Measurements from ENCODE around the gene RMI1.

RMI1 gene

GRCh38 chr9:83980395-83981125 lies at the start of gene RMI1:
TSS of gene RMI1 (plus strand) at chr9:83980805. CDS start at chr9:84000987, 20,182 bp downstream.
- Histone ChIP-seq H3K4me1 (ENCODE audit: control insufficient read depth in 2 of 2, insufficient read depth in 2 of 2, low read length in 2 of 2) (peaks cover 13 to 20% of the 10 kb centered on the region in 2 donors), H3K27me3 (ENCODE audit: control insufficient read depth in 2 of 2, insufficient read depth in 2 of 2, low read length in 2 of 2) (no peaks in the 10 kb centered on the region), H3K27ac (ENCODE audit: low read depth in 2 of 2, low read length in 2 of 2) (peak within 1 kb of the TSS; percentile 100), H3K36me3 (ENCODE audit: control insufficient read depth in 2 of 2, insufficient read depth in 2 of 2, low read length in 2 of 2) (peaks cover 18 to 23% of the 10 kb centered on the region in 2 donors), H3K4me3 (ENCODE audit: low read length in 2 of 2) (peak within 1 kb of the TSS; percentile 100), H3K9me3 (ENCODE audit: control insufficient read depth in 2 of 2, low read length in 2 of 2) (no peaks in the 10 kb centered on the region), H3K9ac (ENCODE audit: low read depth in 1 of 2, low read length in 2 of 2) (peak within 1 kb of the TSS; percentile 99 to 100)

DNA sequence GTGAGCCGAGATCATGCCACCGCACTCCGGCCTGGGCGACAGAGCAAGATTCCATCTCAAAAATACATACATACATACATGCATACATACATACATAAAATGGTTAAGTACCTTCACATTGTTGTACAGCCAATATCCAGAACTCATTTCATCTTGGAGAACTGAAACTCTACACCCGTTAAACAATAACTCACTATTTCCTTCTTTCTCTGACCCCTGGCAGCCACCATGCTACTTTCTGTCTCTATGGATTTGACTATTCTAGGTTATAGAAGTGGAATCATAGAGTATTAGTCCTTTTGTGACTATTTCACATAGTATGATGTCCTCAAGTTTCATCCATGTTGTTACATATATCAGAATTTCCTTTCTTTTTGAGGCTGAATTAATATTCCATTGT lies 49.7 kb upstream of the RMI1 start:
- no peak overlapping the region for H3K27ac ChIP-seq (ENCODE audit: low read depth in 2 of 2, low read length in 2 of 2)
- no peaks in the 10 kb centered on the region for H3K9me3 ChIP-seq (ENCODE audit: control insufficient read depth in 2 of 2, low read length in 2 of 2)
- H3K4me3 ChIP-seq (ENCODE audit: low read length in 2 of 2) = no peak overlapping the region
- H3K27me3 ChIP-seq (ENCODE audit: control insufficient read depth in 2 of 2, insufficient read depth in 2 of 2, low read length in 2 of 2) = no peaks in the 10 kb centered on the region
- H3K36me3 ChIP-seq (ENCODE audit: control insufficient read depth in 2 of 2, insufficient read depth in 2 of 2, low read length in 2 of 2) = no peaks in the 10 kb centered on the region
- no peaks in the 10 kb centered on the region for H3K4me1 ChIP-seq (ENCODE audit: control insufficient read depth in 2 of 2, insufficient read depth in 2 of 2, low read length in 2 of 2)
- no peak overlapping the region for H3K9ac ChIP-seq (ENCODE audit: low read depth in 1 of 2, low read length in 2 of 2)

DNA sequence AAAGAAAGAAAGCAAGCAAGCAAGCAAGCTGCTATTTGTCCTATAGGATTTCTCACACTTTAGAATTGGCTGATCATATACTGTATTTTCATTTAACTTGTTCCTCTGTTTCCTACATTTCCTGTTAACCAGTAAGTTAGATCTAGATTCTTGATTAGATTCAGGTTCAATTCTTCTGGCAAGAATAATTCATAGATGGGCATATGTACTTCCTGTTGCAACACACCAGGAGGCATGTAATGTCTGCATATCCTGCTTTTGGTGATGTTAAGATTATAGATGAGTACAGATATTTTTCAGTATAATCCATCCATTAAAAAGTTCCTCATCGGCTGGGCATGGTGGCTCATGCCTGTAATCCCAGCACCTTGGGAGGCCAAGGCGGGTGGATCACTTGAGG lies 48.6 kb upstream of the RMI1 start:
- no peaks in the 10 kb centered on the region for H3K36me3 ChIP-seq (ENCODE audit: control insufficient read depth in 2 of 2, insufficient read depth in 2 of 2, low read length in 2 of 2)
- no peak overlapping the region for H3K27ac ChIP-seq (ENCODE audit: low read depth in 2 of 2, low read length in 2 of 2)
- no peaks in the 10 kb centered on the region for H3K9me3 ChIP-seq (ENCODE audit: control insufficient read depth in 2 of 2, low read length in 2 of 2)
- H3K4me3 ChIP-seq (ENCODE audit: low read length in 2 of 2) = no peak overlapping the region
- no peaks in the 10 kb centered on the region for H3K27me3 ChIP-seq (ENCODE audit: control insufficient read depth in 2 of 2, insufficient read depth in 2 of 2, low read length in 2 of 2)
- H3K9ac ChIP-seq (ENCODE audit: low read depth in 1 of 2, low read length in 2 of 2) = no peak overlapping the region
- no peaks in the 10 kb centered on the region for H3K4me1 ChIP-seq (ENCODE audit: control insufficient read depth in 2 of 2, insufficient read depth in 2 of 2, low read length in 2 of 2)

GRCh38 chr9:83932851-83933250 lies 47.8 kb upstream of the RMI1 start:
- no peaks in the 10 kb centered on the region for H3K4me1 ChIP-seq (ENCODE audit: control insufficient read depth in 2 of 2, insufficient read depth in 2 of 2, low read length in 2 of 2)
- H3K36me3 ChIP-seq (ENCODE audit: control insufficient read depth in 2 of 2, insufficient read depth in 2 of 2, low read length in 2 of 2) = no peaks in the 10 kb centered on the region
- H3K4me3 ChIP-seq (ENCODE audit: low read length in 2 of 2) = no peak overlapping the region
- no peak overlapping the region for H3K9ac ChIP-seq (ENCODE audit: low read depth in 1 of 2, low read length in 2 of 2)
- no peak overlapping the region for H3K27ac ChIP-seq (ENCODE audit: low read depth in 2 of 2, low read length in 2 of 2)
- no peaks in the 10 kb centered on the region for H3K27me3 ChIP-seq (ENCODE audit: control insufficient read depth in 2 of 2, insufficient read depth in 2 of 2, low read length in 2 of 2)
- H3K9me3 ChIP-seq (ENCODE audit: control insufficient read depth in 2 of 2, low read length in 2 of 2) = no peaks in the 10 kb centered on the region

- H3K36me3 ChIP-seq (ENCODE audit: control insufficient read depth in 2 of 2, insufficient read depth in 2 of 2, low read length in 2 of 2) = no peaks in the 10 kb centered on the region
These were observed 46.8 kb upstream of the RMI1 start for GRCh38 chr9:83933790-83934189.

DNA sequence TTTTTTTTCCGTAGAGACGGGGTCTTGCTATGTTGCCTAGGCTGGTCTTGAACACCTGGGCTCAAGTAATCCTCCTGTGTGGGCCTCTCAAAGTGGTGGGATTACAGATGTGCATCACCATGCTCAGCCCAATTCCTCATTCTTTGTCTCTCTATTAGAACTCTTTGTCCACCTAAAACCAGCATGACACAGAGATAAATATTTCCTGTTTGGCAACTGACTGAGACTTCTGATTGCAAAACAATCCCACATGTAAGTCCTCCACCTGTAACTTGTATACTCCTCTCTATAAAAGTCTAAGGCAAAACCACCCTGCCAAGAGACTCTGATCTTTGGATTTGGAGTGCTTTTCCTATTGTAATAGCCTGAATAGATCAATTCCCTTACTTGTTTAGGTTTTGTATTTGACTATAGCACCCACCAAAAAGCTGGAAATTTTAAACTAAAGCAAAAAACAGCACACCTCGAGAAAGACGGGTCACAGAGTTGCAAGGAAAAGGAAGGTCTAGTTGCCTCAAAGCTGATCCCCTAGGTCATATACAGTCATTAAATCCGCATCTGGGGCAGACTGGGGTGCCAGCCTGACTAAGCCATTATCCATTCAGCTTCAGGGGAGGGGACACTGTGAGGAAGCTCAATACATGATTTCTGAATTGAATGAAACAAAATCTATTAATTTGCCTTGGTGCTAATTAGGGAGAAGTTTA lies 45.9 kb upstream of the RMI1 start:
- Histone ChIP-seq H3K9ac (ENCODE audit: low read depth in 1 of 2, low read length in 2 of 2) (no peak overlapping the region), H3K27me3 (ENCODE audit: control insufficient read depth in 2 of 2, insufficient read depth in 2 of 2, low read length in 2 of 2) (no peaks in the 10 kb centered on the region), H3K9me3 (ENCODE audit: control insufficient read depth in 2 of 2, low read length in 2 of 2) (no peaks in the 10 kb centered on the region), H3K36me3 (ENCODE audit: control insufficient read depth in 2 of 2, insufficient read depth in 2 of 2, low read length in 2 of 2) (no peaks in the 10 kb centered on the region), H3K4me3 (ENCODE audit: low read length in 2 of 2) (no peak overlapping the region), H3K4me1 (ENCODE audit: control insufficient read depth in 2 of 2, insufficient read depth in 2 of 2, low read length in 2 of 2) (no peaks in the 10 kb centered on the region), H3K27ac (ENCODE audit: low read depth in 2 of 2, low read length in 2 of 2) (peak overlapping the region in 1 of 2 donors; percentile 20)

More at GRCh38 chr9:83933790-83934189, 46.8 kb upstream of the RMI1 start:
- Histone ChIP-seq H3K9me3 (ENCODE audit: control insufficient read depth in 2 of 2, low read length in 2 of 2) (no peaks in the 10 kb centered on the region), H3K4me3 (ENCODE audit: low read length in 2 of 2) (no peak overlapping the region), H3K4me1 (ENCODE audit: control insufficient read depth in 2 of 2, insufficient read depth in 2 of 2, low read length in 2 of 2) (no peaks in the 10 kb centered on the region), H3K27me3 (ENCODE audit: control insufficient read depth in 2 of 2, insufficient read depth in 2 of 2, low read length in 2 of 2) (no peaks in the 10 kb centered on the region), H3K27ac (ENCODE audit: low read depth in 2 of 2, low read length in 2 of 2) (no peak overlapping the region), H3K9ac (ENCODE audit: low read depth in 1 of 2, low read length in 2 of 2) (no peak overlapping the region)

DNA sequence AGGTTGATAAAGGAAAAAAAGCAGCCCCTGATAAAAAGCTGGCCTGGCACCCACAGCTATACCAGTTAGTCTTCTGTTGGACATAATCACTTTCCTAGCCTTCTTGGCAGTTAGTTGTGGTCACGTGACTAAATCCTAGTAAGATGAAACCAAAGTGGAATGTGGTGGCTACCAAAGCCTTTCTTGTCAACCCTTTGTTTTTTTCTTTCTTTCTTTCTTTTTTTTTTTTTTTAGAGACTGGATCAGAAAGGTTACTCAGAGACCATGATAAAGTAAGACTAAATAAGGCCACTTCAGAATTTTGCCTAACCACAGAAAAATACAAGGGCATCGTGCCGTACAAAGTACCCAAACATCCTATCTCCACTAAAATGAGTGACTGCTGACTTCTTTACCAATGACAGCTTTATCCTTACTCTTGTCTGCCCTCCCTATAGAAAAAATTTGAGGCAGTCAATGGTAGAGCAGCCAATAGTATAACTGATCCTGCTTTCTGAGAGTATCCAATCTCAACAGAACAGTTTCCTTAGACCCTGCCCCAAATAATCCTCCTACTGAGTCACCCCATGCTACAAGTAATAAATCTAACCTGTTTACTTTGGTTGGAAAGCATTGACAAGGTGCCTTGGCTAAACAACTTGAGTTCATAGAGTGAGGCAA lies 45.2 kb upstream of the RMI1 start:
- Histone ChIP-seq H3K27me3 (ENCODE audit: control insufficient read depth in 2 of 2, insufficient read depth in 2 of 2, low read length in 2 of 2) (no peaks in the 10 kb centered on the region), H3K4me3 (ENCODE audit: low read length in 2 of 2) (no peak overlapping the region), H3K27ac (ENCODE audit: low read depth in 2 of 2, low read length in 2 of 2) (no peak overlapping the region)

DNA sequence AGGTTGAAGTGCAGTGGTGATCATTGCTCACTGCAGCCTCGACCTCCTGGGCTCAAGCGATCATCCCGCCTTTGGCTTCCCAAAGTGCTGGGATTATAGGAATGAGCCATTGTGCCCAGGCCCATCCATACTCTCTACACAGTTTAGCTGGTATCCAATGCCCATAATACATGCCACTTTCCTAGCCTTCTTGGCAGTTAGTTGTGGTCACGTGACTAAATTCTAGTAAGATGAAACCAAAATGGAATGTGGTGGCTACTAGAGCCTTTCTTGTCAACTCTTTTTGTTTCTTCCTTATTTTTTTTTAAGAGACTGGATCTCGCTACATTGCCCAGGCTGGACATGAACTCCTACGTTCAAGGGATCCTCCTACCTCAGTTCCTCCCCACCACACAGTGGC lies 44.1 kb upstream of the RMI1 start:
- Histone ChIP-seq H3K27me3 (ENCODE audit: control insufficient read depth in 2 of 2, insufficient read depth in 2 of 2, low read length in 2 of 2) (no peaks in the 10 kb centered on the region), H3K36me3 (ENCODE audit: control insufficient read depth in 2 of 2, insufficient read depth in 2 of 2, low read length in 2 of 2) (peaks cover 0 to 5% of the 10 kb centered on the region in 2 donors), H3K9ac (ENCODE audit: low read depth in 1 of 2, low read length in 2 of 2) (no peak overlapping the region), H3K9me3 (ENCODE audit: control insufficient read depth in 2 of 2, low read length in 2 of 2) (no peaks in the 10 kb centered on the region), H3K27ac (ENCODE audit: low read depth in 2 of 2, low read length in 2 of 2) (no peak overlapping the region), H3K4me3 (ENCODE audit: low read length in 2 of 2) (no peak overlapping the region), H3K4me1 (ENCODE audit: control insufficient read depth in 2 of 2, insufficient read depth in 2 of 2, low read length in 2 of 2) (no peaks in the 10 kb centered on the region)

More for the DNA sequence above, 45.2 kb upstream of the RMI1 start:
- Histone ChIP-seq H3K4me1 (ENCODE audit: control insufficient read depth in 2 of 2, insufficient read depth in 2 of 2, low read length in 2 of 2) (no peaks in the 10 kb centered on the region), H3K9me3 (ENCODE audit: control insufficient read depth in 2 of 2, low read length in 2 of 2) (no peaks in the 10 kb centered on the region), H3K9ac (ENCODE audit: low read depth in 1 of 2, low read length in 2 of 2) (no peak overlapping the region), H3K36me3 (ENCODE audit: control insufficient read depth in 2 of 2, insufficient read depth in 2 of 2, low read length in 2 of 2) (no peaks in the 10 kb centered on the region)

GRCh38 chr9:83937861-83938455 lies 42.6 kb upstream of the RMI1 start:
- peaks cover 0 to 11% of the 10 kb centered on the region in 2 donors for H3K36me3 ChIP-seq (ENCODE audit: control insufficient read depth in 2 of 2, insufficient read depth in 2 of 2, low read length in 2 of 2)
- H3K27ac ChIP-seq (ENCODE audit: low read depth in 2 of 2, low read length in 2 of 2) = no peak overlapping the region
- no peak overlapping the region for H3K9ac ChIP-seq (ENCODE audit: low read depth in 1 of 2, low read length in 2 of 2)
- H3K27me3 ChIP-seq (ENCODE audit: control insufficient read depth in 2 of 2, insufficient read depth in 2 of 2, low read length in 2 of 2) = no peaks in the 10 kb centered on the region
- no peaks in the 10 kb centered on the region for H3K4me1 ChIP-seq (ENCODE audit: control insufficient read depth in 2 of 2, insufficient read depth in 2 of 2, low read length in 2 of 2)
- no peaks in the 10 kb centered on the region for H3K9me3 ChIP-seq (ENCODE audit: control insufficient read depth in 2 of 2, low read length in 2 of 2)
- no peak overlapping the region for H3K4me3 ChIP-seq (ENCODE audit: low read length in 2 of 2)
